ENCODE results near the gene CDX4.

DNA sequence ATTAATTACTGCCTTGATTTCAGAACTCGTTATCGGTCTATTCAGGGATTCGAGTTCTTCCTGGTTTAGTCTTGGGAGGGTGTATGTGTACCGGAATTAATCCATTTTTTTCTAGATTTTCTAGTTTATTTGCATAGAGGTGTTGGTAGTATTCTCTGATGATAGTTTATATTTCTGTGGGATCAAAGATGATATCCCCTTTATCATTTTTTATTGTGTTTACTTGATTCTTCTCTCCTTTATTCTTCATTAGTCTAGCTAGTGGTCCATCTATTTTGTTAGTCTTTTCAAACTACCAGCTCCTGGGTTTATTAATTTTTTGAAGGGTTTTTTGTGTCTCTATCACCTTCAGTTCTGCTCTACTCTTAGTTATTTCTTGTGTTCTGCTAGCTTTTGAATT lies 32.1 kb downstream of the CDX4 start:
- TF ChIP-seq, protein P1, sequence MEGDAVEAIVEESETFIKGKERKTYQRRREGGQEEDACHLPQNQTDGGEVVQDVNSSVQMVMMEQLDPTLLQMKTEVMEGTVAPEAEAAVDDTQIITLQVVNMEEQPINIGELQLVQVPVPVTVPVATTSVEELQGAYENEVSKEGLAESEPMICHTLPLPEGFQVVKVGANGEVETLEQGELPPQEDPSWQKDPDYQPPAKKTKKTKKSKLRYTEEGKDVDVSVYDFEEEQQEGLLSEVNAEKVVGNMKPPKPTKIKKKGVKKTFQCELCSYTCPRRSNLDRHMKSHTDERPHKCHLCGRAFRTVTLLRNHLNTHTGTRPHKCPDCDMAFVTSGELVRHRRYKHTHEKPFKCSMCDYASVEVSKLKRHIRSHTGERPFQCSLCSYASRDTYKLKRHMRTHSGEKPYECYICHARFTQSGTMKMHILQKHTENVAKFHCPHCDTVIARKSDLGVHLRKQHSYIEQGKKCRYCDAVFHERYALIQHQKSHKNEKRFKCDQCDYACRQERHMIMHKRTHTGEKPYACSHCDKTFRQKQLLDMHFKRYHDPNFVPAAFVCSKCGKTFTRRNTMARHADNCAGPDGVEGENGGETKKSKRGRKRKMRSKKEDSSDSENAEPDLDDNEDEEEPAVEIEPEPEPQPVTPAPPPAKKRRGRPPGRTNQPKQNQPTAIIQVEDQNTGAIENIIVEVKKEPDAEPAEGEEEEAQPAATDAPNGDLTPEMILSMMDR (IDR thresholded peaks at IDR 0.05) = no peak
- no peak for TF ChIP-seq EP300 (IDR thresholded peaks at IDR 0.05)

All from esophagus muscularis mucosa (tissue), 3 donors.